Measurements from ENCODE around the gene B4GALT4. TPM values are rescaled to one million over a fixed set of nuclear protein-coding genes. Genes with fewer than 3 reads are reported as not detected.
"Not testable (repeated sequence)": the region's sequence is repeated elsewhere in the genome, so short reads cannot be mapped to it uniquely, and the experiment has no call there.

Gene B4GALT4
- total RNA-seq, 1 experiment from 2014 or later: 21.8 TPM

- Histone ChIP-seq H3K27me3 (ENCODE audit: insufficient read depth, low read depth) (no peaks in the 10 kb centered on the region), H2AFZ (no peak overlapping the region), H3K4me3 (no peak overlapping the region), H3K4me2 (no peak overlapping the region), H3K27ac (no peak overlapping the region), H4K20me1 (ENCODE audit: insufficient read depth) (no peaks in the 10 kb centered on the region), H3K36me3 (ENCODE audit: low read depth) (no peaks in the 10 kb centered on the region), H3K9me2 (ENCODE audit: insufficient read depth) (no peaks in the 10 kb centered on the region), H3K4me1 (replicated peaks; ENCODE audit: insufficient read depth) (peaks cover 5% of the 10 kb centered on the region), H3K79me2 (ENCODE audit: low read depth) (no peaks in the 10 kb centered on the region), H3F3A (ENCODE audit: insufficient read depth, low read depth) (peaks cover 4% of the 10 kb centered on the region), H3K9me3 (ENCODE audit: insufficient read depth, low read depth) (no peaks in the 10 kb centered on the region)
- no peak for TF ChIP-seq EZH2 (IDR thresholded peaks at IDR 0.05; ENCODE audit: low read depth)
- TF ChIP-seq CTCF (conservative IDR thresholded peaks at IDR 0.05): no peak
- ChIA-PET POLR2A (ENCODE audit: unreplicated experiment) (no interaction called here), CTCF (no interaction called here)
- intact Hi-C loops (cut with micrococcal nuclease; ENCODE audit: unreplicated experiment): no loop called here
- no peak for DNase-seq
- BruUV-seq (replicated peaks): no TSS peak
Measured at GRCh38 chr3:119170821-119171220, 69.9 kb downstream of the B4GALT4 start.

DNA sequence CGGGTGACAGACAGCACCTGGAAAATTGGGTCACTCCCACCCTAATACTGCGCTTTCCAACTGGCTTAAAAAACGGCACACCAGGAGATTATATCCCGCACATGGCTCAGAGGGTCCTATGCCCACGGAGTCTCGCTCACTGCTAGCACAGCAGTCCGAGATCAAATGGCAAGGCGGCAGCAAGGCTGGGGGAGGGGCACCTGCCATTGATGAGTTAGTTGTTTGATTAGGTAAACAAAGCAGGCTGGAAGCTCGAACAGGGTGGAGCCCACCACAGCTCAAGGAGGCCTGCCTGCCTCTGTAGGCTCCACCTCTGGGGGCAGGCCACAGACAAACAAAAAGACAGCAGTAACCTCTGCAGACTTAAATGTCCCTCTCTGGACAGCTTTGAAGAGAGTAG, 75.9 kb downstream of the B4GALT4 start:
- H3K27ac ChIP-seq; H3K9me3 ChIP-seq (ENCODE audit: insufficient read depth, low read depth); H3K36me3 ChIP-seq (ENCODE audit: low read depth); CTCF ChIA-PET; DNase-seq; H3K79me2 ChIP-seq (ENCODE audit: low read depth); H3K27me3 ChIP-seq (ENCODE audit: insufficient read depth, low read depth); intact Hi-C loops (cut with micrococcal nuclease; ENCODE audit: unreplicated experiment); H4K20me1 ChIP-seq (ENCODE audit: insufficient read depth); H2AFZ ChIP-seq; BruUV-seq (replicated peaks); H3K4me3 ChIP-seq; H3K9me2 ChIP-seq (ENCODE audit: insufficient read depth); POLR2A ChIA-PET (ENCODE audit: unreplicated experiment); H3K4me2 ChIP-seq: not testable (repeated sequence)
- Histone ChIP-seq H3F3A (ENCODE audit: insufficient read depth, low read depth) (peaks cover 12% of the 10 kb centered on the region; the same call in 1 of the 2 replicates), H3K4me1 (replicated peaks; ENCODE audit: insufficient read depth) (peaks cover 28% of the 10 kb centered on the region)

Other genes starting within 250 kb of the B4GALT4 start
- not detected in 2 replicates for gene IGSF11, start 206.0 kb downstream of the B4GALT4 start, total RNA-seq (2021)
- gene TEX55, start 94.7 kb downstream of the B4GALT4 start, total RNA-seq (2021): not detected in 2 replicates
- not detected in 2 replicates for gene UPK1B, start 67.3 kb downstream of the B4GALT4 start, total RNA-seq (2021)
- gene ARHGAP31, start 53.5 kb upstream of the B4GALT4 start, total RNA-seq (2021): 0.48 and 0.58 TPM in 2 replicates
- gene TMEM39A, start 222.7 kb upstream of the B4GALT4 start, total RNA-seq (2021): 46.8 and 51.7 TPM in 2 replicates
- 8.8 and 11.9 TPM in 2 replicates for gene POGLUT1, start 228.1 kb upstream of the B4GALT4 start, total RNA-seq (2021)